Activated naive CD4-positive, alpha-beta T cell (primary cell): ENCODE measurements around the gene LRIT2.
A peak's percentile ranks its signal among the peaks of the same experiment; 100 is the strongest.
"Not testable (repeated sequence)": the region's sequence is repeated elsewhere in the genome, so short reads cannot be mapped to it uniquely, and the experiment has no call there.

Experiments
- DNase-seq, 4 experiments: peaks; one replicate each; lab custom pipeline; 2025; lab: John Stamatoyannopoulos, UW

The LRIT2 gene

DNA sequence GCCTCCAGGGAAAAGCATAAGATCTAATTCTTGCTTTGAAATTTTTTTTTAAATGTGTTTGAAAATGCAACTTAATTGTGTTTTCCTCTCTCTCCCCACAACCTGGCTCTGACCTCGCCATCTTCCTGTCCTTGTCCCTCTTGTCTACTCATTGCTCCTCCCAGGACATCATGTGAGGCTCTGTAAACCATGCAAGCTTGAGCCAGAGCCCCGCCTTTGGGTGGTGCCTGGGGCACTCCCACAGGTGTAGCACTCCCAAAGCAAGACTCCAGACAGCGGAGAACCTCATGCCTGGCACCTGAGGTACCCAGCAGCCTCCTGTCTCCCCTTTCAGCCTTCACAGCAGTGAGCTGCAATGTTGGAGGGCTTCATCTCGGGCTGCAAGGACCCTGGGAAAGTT is 40.8 kb downstream of the LRIT2 start:
- DNase-seq: no peak

DNA sequence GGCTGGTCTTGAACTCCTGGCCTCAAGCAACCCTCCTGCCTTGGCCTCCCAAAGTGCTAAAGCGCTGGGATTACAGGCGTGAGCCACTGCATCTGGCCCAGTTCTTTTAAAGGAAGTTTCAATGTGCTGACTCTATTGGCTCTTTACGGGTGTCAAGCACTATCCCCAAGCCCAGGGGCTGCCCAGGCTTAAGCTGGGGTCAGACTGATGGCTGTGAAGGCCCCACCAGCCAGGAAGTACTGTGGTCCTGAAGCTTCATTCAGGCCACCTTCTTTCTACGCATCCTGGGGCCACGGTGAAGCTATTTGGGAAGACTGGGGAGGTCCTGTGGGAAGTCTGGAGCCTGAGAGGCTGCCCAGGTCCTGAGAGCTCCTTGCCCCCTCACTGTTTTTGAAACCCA is 43.7 kb downstream of the LRIT2 start:
- DNase-seq: no peak

DNA sequence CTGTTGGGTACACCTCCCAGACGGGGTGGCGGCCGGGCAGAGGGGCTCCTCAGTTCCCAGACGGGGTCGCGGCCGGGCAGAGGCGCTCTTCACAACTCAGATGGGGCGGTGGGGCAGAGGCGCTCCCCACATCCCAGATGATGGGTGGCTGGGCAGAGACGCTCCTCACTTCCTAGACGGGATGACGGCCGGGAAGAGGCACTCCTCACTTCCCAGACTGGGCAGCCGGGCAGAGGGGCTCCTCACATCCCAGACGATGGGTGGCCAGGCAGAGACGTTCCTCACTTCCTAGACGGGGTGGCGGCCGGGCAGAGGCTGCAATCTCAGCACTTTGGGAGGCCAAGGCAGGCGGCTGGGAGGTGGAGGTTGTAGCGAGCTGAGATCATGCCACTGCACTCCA is 45.0 kb downstream of the LRIT2 start:
- DNase-seq: not testable (repeated sequence)

DNA sequence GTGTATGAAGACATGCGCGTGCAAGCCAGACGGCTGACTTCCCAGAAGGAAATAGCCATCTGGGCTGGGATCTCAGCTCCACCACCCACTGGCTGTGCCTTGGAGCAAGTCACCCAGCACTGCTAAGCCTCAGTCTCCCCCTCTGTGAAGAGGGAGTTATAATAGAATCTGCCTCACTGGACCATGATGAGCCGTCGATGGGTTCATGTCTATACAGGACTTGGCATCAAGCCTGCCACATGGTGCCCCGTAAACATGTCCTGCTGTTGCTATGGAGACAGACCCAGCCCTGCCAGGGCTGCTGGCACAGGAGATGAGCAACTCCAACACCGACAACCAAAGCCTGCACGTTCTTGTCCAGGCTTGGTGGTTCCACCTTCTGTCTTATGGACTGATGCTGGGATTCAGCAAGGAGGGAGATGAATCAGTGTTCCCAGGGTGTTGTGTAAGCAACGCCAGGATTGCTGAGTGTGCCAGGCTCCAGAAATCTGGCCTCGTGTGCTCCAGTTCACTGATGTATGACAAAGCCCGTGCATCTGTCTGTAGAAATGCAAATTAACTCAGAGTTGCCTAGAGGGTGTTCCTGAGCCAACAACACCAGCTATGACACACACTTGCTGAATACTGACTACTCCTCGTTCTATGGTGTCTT is 46.2 kb downstream of the LRIT2 start:
- DNase-seq: no peak

DNA sequence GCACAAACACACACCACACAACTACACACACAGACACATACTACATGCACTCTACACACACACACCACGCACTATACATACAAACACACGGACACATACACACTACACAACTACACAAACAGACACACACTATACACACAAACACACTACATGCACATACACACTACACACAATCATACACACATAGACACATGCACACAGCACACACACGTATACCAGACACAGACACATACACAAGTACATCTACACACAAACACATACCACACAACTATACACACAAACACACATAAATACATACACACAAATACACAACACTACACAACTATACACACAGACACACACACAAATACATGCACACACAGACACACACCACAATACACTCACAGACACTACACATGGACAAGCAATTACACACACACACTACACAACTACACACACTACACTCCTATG is 47.2 kb downstream of the LRIT2 start:
- no peak for DNase-seq

DNA sequence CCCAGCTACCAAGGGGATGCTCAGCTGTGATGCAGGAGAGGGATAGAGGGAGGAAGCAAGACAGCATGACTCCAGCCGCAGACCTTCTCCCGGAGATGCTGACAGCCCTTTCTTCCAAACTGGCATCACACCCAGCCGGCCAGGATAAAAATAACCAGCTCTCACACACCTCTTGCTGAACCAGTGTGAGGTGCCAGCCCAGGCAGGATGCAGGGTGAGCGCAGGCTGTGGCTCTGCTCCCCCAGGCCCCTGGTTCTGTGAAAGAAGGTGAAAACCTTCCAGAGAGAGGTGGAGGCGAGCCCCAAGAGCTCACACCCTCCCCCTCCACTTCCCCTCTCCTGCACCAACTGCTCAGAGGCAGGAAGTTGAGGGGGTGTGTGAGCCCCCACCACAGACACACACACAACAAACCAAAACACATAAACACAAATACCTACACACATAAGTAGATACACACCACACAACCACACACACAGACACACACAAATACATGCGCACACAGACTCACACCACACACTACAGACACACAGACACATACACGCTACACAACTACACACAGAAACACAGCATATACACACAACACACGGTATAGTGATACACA is 47.7 kb downstream of the LRIT2 start:
- DNase-seq: peak in 2 of 4 experiments; percentile 17 to 47

DNA sequence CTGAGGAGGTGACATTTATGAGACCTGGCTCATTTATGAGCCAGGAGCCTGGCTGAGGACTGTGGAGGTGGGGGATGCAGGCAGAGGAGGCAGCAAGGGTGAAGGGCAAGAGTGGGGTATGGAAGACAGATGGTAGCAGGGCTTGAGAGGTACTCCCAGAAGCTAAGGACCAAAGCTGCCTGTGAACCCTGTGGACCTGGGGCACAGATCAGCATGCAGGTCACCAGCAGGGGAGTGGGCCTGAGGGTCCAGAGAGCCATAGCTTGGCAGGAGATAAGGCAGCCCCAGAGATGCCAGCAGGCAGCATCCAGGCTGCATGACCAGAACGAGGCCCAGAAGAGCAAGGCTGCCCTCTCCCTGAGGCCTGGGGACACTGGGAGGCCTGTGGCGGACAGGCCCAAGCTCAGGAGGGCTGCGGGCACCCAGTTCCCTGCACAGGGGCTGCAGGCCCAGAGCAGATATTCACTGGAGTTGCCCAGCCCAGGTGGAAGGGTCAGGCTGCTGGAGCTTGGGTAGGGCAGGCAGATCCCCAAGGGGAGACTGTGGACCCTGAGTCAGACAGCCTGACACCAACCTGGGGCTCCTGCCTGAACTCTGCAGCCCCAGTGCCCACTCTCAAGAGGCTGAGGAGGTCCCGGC is 48.4 kb downstream of the LRIT2 start:
- no peak for DNase-seq

DNA sequence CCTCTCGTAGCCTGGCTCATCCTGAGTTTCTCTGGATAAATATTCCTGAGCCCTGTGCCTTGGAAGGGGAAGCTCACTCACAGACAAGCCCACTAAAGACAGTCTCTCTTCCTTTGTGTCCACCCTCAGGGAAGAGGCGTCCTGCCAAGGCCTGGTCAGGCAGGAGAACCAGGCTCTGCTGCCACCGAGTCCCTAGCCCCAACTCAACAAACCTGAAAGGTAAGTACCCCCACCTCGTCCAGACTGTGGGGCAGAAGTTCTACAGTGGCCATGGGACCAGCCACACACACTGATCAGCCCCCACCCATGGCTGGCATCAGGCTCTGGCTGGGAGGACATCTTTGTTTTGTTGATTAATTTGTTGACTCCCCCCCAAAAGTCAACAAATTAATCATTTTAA is 49.0 kb downstream of the LRIT2 start:
- DNase-seq: no peak

DNA sequence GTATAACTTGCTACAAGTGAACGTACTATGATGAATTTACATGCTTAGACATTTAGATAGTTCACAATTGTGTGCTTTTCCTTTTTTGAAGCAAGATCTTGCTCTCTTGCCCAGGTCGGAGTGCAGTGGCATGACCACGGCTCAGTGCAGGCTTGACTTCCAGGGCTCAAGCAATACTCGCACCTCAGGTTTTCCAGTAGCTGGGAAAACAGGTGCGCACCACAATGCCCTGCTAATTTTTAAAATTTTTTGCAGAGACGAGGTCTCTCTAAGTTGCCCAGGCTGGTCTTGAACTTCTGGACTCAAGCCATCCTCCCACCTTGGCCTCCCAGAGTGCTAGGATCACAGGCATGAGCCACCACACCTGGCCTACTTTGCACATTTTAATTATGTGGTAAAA is 49.9 kb downstream of the LRIT2 start:
- DNase-seq: no peak

DNA sequence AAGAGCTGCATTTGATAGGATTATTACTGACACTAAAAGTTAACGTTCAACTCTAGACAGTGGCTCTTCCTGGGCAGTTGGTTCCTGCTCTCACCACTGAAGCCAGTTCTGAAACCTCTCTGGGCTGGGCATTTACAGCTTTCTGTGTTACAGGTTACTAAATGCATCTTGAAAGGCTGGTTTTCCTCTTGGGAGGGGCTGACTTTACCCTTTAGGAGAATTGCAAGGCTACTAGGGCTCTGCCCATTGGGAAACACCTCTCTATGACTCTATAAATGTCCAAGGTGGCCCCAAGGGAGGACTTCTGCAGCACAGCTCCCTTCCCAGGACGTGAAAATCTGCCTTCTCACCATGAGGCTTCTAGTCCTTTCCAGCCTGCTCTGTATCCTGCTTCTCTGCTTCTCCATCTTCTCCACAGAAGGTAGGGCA is 51.8 kb downstream of the LRIT2 start, which contains the start of gene GPR15LG:
Gene GPR15LG (plus strand): TSS at position 301 of the 429 bp plus-strand sequence. CDS start 51 bp downstream, at position 352.
- no peak for DNase-seq

DNA sequence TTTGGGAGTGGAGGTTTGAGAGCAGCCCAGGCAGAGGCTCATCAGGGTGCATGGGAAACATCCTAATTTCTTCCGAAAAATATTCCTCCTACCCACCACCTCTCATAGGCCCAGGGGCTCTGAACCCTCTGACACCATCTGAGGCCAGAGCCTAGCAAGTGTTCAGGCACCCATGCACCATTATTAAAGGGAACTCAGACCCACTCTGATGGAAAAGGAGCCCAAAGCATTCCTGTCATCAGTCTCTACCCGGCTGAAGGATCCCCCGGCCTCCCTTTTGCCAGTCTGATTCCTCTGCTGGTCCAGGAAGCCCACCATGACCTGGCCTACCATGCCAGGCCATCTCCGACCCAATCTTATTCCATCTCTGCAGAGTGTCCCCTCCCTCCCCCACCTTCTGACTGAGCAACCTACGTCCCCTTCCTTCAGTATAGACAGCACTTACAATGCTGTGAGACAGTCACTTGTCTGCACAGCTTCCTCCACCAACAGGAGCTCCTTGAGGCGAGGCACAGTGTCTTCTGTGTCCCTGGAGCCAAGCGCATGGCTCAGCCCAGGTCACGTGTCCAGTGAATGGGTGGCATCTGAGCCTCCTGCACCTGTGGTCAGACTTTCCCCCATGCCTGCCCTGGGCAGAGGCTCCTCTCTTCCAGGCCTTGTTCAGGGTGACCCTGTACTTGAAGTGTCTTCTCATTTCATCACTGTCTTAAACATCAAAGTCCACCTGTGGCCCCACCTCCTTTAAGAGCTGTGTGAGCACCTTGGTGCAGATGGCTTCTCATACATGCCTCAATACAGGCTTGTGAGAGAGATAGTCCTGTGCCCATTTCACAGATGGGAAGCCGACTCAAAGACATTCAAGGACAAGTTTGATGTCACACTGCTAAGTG is 52.6 kb downstream of the LRIT2 start:
- DNase-seq: no peak

DNA sequence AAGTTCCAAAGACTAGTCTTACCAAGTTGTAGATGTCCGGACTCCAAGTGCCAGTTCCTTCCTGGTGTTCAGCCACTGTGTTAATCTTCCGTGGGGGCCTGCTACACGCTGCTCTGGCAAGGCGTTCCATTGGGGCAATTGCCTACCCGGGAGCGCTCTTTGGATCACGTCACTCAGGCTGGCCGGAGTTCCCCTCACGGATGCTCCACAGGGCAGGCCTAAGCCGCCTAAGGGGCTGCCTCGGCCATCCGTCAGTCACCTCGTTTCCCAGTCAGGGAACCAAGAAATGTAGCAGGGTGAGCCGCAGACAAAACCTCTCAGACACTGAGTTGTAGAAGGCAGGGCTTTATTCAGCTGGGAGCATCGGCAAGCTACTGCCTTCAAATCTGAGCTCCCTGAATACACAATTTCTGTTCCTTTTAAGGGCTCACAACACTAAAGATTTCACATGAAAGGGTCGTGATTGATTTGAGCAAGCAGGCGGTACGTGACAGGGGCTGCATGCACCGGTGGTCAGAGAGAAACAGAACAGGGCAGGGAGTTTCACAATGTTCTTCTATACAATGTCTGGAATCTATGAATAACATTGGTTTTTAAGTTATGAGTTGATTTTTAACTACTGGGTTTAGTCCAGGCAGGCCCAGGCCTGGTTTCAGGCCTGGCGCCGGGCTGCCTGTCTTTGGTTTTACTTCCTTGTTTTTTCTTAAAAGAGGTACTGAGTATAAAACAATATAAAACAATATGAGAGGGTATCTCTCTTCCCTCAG is 53.5 kb downstream of the LRIT2 start:
- not testable (repeated sequence) for DNase-seq

DNA sequence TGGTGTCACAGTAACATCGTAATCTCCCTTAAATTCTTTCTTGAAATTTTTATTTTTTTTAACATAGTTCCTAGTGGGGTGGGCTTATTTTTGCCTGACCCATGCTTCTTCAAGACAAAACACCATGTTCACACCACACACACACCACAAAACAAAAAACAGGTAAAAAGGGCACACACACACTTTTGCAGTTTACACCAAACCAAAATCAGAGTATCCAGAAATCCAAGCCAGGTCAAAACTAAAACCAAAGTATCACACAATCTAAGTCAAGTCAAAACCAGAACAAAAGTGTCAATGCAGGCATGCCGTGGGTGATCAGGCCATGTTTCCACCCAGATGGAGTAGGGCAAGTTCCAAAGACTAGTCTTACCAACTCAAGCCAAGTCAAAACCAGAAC is 54.1 kb downstream of the LRIT2 start:
- not testable (repeated sequence) for DNase-seq
